HG02571 (cell line): ENCODE data around the gene C10orf105.

Source experiments
- ATAC-seq: cut with Tn5 transposase; IDR thresholded peaks from one replicate; pipeline ENCODE4 v1.9.1; 2021; ENCODE audit warnings: mild to moderate bottlenecking, moderate library complexity; ENCODE audit not compliant: unreplicated experiment

C10orf105 gene

GRCh38 chr10:71718165-71718698 is 1.3 kb downstream of the C10orf105 start:
- ATAC-seq = no peak

- ATAC-seq = no peak
Observed at GRCh38 chr10:71717551-71717951, 2.0 kb downstream of the C10orf105 start.

GRCh38 chr10:71717056-71717455 is 2.5 kb downstream of the C10orf105 start:
- no peak for ATAC-seq

- ATAC-seq = no peak
Observed at GRCh38 chr10:71716426-71716825, 3.2 kb downstream of the C10orf105 start.

GRCh38 chr10:71715860-71716259 is 3.7 kb downstream of the C10orf105 start:
- ATAC-seq = no peak

GRCh38 chr10:71715026-71715425 is 4.6 kb downstream of the C10orf105 start:
- no peak for ATAC-seq

GRCh38 chr10:71714592-71714991 is 5.0 kb downstream of the C10orf105 start:
- no peak for ATAC-seq

- ATAC-seq = no peak
Observed at GRCh38 chr10:71714031-71714410, 5.6 kb downstream of the C10orf105 start.

GRCh38 chr10:71713135-71714030 is 6.2 kb downstream of the C10orf105 start:
- ATAC-seq = no peak

- no peak for ATAC-seq
Observed at GRCh38 chr10:71712572-71713134, 6.9 kb downstream of the C10orf105 start.

- no peak for ATAC-seq
Observed at GRCh38 chr10:71712170-71712569, 7.4 kb downstream of the C10orf105 start.

- no peak for ATAC-seq
Observed at GRCh38 chr10:71711052-71711623, 8.4 kb downstream of the C10orf105 start.

GRCh38 chr10:71710519-71710918 is 9.1 kb downstream of the C10orf105 start:
- no peak for ATAC-seq

GRCh38 chr10:71708897-71709882 is 10.4 kb downstream of the C10orf105 start:
- no peak for ATAC-seq

GRCh38 chr10:71708301-71708703 is 11.3 kb downstream of the C10orf105 start:
- no peak for ATAC-seq

GRCh38 chr10:71707240-71707789 is 12.3 kb downstream of the C10orf105 start:
- no peak for ATAC-seq

GRCh38 chr10:71706216-71707121 is 13.1 kb downstream of the C10orf105 start:
- no peak for ATAC-seq

- no peak for ATAC-seq
Observed at GRCh38 chr10:71705582-71705981, 14.0 kb downstream of the C10orf105 start.

- ATAC-seq = no peak
Observed at GRCh38 chr10:71704816-71705215, 14.8 kb downstream of the C10orf105 start.
